ENCODE measurements around the gene SLC36A1.
"Not testable (repeated sequence)": the region's sequence is repeated elsewhere in the genome, so short reads cannot be mapped to it uniquely, and the experiment has no call there.

GRCh38 chr5:151426347-151426746 lies 21.1 kb upstream of the SLC36A1 start:
- TF ChIP-seq CTCF (conservative IDR thresholded peaks at IDR 0.05; ENCODE audit: low read length); EZH2phosphoT487 (IDR thresholded peaks at IDR 0.05; ENCODE audit: borderline replicate concordance, low read depth, low read length): not testable (repeated sequence)
